ENCODE data around the gene ACOT13.
"Not testable (repeated sequence)": the region's sequence is repeated elsewhere in the genome, so short reads cannot be mapped to it uniquely, and the experiment has no call there.

Gene ACOT13

DNA sequence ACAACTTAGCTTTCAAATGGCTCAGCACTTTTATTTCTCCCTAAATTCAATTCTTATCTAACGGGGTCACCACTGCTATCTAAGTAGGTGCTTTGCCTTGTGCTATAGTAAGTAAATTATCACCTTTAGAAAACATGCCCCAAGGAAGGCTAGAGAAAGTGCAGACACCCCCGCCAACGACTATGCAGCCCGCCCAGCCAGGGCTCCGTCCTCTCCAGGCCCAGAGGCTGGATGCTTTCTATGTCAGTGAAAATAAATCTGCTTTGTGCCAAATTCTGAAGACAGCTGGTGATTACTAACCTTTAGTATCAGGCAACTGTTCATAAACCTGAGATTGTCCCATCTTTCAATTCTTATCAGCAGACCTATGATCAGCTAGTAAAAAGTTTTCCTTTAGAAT is 35.2 kb upstream of the ACOT13 start:
- Histone ChIP-seq H3K36me3 (replicated peaks) (no peaks in the 10 kb centered on the region), H3K27me3 (replicated peaks) (no peaks in the 10 kb centered on the region), H3K4me3 (ENCODE audit: low read depth, low read length) (no peak overlapping the region), H3K27ac (no peak overlapping the region)
- TF ChIP-seq, protein P1, sequence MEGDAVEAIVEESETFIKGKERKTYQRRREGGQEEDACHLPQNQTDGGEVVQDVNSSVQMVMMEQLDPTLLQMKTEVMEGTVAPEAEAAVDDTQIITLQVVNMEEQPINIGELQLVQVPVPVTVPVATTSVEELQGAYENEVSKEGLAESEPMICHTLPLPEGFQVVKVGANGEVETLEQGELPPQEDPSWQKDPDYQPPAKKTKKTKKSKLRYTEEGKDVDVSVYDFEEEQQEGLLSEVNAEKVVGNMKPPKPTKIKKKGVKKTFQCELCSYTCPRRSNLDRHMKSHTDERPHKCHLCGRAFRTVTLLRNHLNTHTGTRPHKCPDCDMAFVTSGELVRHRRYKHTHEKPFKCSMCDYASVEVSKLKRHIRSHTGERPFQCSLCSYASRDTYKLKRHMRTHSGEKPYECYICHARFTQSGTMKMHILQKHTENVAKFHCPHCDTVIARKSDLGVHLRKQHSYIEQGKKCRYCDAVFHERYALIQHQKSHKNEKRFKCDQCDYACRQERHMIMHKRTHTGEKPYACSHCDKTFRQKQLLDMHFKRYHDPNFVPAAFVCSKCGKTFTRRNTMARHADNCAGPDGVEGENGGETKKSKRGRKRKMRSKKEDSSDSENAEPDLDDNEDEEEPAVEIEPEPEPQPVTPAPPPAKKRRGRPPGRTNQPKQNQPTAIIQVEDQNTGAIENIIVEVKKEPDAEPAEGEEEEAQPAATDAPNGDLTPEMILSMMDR (IDR thresholded peaks at IDR 0.05; ENCODE audit: low read depth, low read length, missing control alignments), result no peak
- DNase-seq, result no peak
- in situ Hi-C loops (cut with HindIII; ENCODE audit: low pct_ligation_motif_present, low sequenced_read_pairs), result no loop called here

DNA sequence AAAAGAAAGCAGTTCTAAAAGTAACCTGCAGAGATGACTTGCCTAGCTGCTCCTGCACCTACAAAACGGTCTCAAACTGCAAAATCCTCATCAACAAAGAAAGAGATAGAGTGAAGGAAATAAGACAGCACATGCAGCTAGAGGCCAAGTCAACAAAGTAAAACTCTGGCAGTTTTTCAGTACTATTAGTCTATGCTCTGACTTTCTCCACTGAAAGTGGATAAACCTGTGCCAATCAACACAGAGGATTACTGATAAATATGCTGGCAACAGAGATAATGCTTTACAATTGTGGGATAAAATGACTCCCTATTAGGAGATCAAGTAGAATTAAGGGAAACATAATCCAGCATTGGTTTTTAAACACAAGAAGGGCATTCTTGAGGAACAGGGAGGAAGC is 34.3 kb upstream of the ACOT13 start:
- DNase-seq, result no peak
- TF ChIP-seq, protein P1 (IDR thresholded peaks at IDR 0.05; ENCODE audit: low read depth, low read length, missing control alignments), result no peak
- Histone ChIP-seq H3K36me3 (replicated peaks) (no peaks in the 10 kb centered on the region), H3K4me3 (ENCODE audit: low read depth, low read length) (no peak overlapping the region), H3K27me3 (replicated peaks) (no peaks in the 10 kb centered on the region), H3K27ac (no peak overlapping the region)
- in situ Hi-C loops (cut with HindIII; ENCODE audit: low pct_ligation_motif_present, low sequenced_read_pairs), result no loop called here

DNA sequence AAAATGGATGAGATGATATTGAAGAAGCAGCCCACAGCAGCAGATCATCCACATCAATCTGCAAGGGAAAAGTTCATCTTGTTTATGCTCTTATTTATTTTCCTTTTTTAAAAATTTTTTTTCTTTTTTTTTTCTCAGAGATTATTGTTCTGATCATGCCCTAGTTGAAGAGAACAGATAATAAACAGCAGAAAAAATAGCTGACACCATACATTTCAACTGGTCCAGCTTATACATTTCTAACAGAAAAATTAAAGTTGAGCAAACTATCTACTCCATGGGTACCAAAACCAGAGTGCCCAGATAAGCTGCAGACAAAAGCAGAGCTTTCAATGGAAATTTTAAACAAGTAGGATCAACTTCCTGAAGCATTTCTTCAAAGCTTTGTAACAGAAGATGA is 30.2 kb upstream of the ACOT13 start:
- Histone ChIP-seq H3K27me3 (replicated peaks) (no peaks in the 10 kb centered on the region), H3K4me3 (ENCODE audit: low read depth, low read length) (no peak overlapping the region), H3K36me3 (replicated peaks) (no peaks in the 10 kb centered on the region), H3K27ac (no peak overlapping the region)
- DNase-seq, result no peak
- TF ChIP-seq, protein P1 (IDR thresholded peaks at IDR 0.05; ENCODE audit: low read depth, low read length, missing control alignments), result no peak
- in situ Hi-C loops (cut with HindIII; ENCODE audit: low pct_ligation_motif_present, low sequenced_read_pairs), result no loop called here

DNA sequence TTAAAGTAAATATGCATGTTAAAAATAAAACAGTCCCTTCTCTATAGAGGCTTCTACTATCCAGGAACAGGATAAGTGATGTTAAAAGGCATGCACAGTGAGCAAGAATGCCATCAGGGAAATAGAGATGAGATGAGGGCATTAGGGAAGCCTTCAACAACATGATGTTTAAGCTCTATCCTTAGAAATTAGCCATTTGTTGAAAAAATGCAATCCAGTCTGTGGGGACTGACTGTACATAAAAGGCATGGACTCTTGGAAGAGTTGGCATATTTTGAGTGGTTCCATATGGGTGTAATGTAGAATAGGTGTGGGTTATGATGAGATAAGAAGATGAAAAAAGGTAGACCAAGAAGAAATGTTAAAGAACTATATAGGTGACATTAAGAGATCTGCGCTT is 26.7 kb upstream of the ACOT13 start:
- TF ChIP-seq, protein P1 (IDR thresholded peaks at IDR 0.05; ENCODE audit: low read depth, low read length, missing control alignments), result no peak
- in situ Hi-C loops (cut with HindIII; ENCODE audit: low pct_ligation_motif_present, low sequenced_read_pairs), result no loop called here

DNA sequence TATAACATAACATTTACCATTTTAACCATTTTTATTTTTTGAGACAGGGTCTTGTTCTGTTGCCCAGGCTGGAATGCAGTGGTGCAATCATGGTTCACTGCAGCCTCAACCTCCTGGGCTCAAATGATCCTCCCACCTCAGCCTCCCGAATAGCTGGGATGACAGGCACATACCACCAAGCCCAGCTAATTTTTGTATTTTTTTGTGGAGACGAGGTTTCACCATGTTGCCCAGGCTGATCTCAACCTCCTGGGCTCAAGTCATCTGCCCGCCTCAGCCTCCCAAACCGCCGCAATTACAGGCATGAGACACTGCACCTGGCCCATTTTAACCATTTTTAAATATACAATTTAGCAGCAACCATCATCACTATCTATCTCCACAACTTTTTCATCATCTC is 26.2 kb upstream of the ACOT13 start:
- DNase-seq; H3K27me3 ChIP-seq (replicated peaks); in situ Hi-C loops (cut with HindIII; ENCODE audit: low pct_ligation_motif_present, low sequenced_read_pairs); H3K27ac ChIP-seq; H3K4me3 ChIP-seq (ENCODE audit: low read depth, low read length); H3K36me3 ChIP-seq (replicated peaks): not testable (repeated sequence)

More for the DNA sequence above, 26.7 kb upstream of the ACOT13 start:
- Histone ChIP-seq H3K36me3 (replicated peaks) (no peaks in the 10 kb centered on the region), H3K4me3 (ENCODE audit: low read depth, low read length) (no peak overlapping the region), H3K27ac (no peak overlapping the region), H3K27me3 (replicated peaks) (no peaks in the 10 kb centered on the region)
- no peak for DNase-seq

DNA sequence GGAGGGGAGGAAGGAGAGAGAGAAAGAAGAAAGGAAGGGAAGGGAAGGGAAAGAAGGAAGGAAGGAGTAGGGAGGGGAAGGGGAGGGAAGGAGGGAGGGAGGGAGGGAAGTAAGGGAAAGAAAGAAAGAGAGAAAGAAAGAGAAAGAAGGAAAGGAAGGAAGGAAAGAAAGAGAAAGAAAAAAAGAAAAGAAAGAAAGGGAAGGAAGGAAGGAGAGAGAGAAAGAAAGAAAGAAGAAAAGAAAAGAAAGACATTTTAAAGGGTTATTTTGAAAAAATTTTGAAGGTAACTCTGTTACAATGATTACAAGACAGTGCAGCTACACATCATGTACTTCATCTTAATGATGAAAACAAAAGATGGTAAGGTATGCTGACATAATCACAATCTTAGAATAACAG is 24.8 kb upstream of the ACOT13 start:
- no peaks in the 10 kb centered on the region for H3K27me3 ChIP-seq (replicated peaks)
- TF ChIP-seq, protein P1 (IDR thresholded peaks at IDR 0.05; ENCODE audit: low read depth, low read length, missing control alignments), result no peak
- H3K27ac ChIP-seq, result no peak overlapping the region
- no peak for DNase-seq
- H3K36me3 ChIP-seq (replicated peaks), result no peaks in the 10 kb centered on the region
- H3K4me3 ChIP-seq (ENCODE audit: low read depth, low read length), result no peak overlapping the region
- in situ Hi-C loops (cut with HindIII; ENCODE audit: low pct_ligation_motif_present, low sequenced_read_pairs), result no loop called here

Measured in brain microvascular endothelial cell (primary cell).